Naive B cell (primary cell): ENCODE measurements around the gene CASS4. TPM values are rescaled to one million over a fixed set of nuclear protein-coding genes. Genes with fewer than 3 reads are reported as not detected.

ENCODE experiments used
- ATAC-seq, 2 donors: fragments of 150-1000 bp; cut with Tn5 transposase; 2 replicates each; pipeline ENCODE4 v1.10.0; 2021; ENCODE audit warnings: low read depth in 2 of 2, mild to moderate bottlenecking in 2 of 2, moderate library complexity in 2 of 2
- DNase-seq: peaks from one replicate; pipeline ENCODE4 v3.0.0; 2022
- H3K27ac Mint-ChIP-seq, 6 donors: one replicate each; pipeline ENCODE4 v1.8.0; 2020 to 2022; ENCODE audit warnings: mild to moderate bottlenecking in 6 of 6, mixed read lengths in 6 of 6, moderate library complexity in 5 of 6, inconsistent platforms in 2 of 6
- H3K27me3 Mint-ChIP-seq, 3 donors: one replicate each; pipeline ENCODE4 v1.8.0; 2021 to 2022; ENCODE audit warnings: mixed read lengths in 3 of 3, mild to moderate bottlenecking in 1 of 3
- H3K36me3 Mint-ChIP-seq, 2 donors: one replicate each; pipeline ENCODE4 v1.8.0; 2020 to 2022; ENCODE audit warnings: mixed read lengths in 2 of 2, inconsistent platforms in 1 of 2, mild to moderate bottlenecking in 1 of 2
- H3K4me1 Mint-ChIP-seq, 3 donors: one replicate each; pipeline ENCODE4 v1.8.0; 2020 to 2022; ENCODE audit warnings: mixed read lengths in 3 of 3, inconsistent platforms in 1 of 3, mild to moderate bottlenecking in 1 of 3, moderate library complexity in 1 of 3
- H3K4me3 Mint-ChIP-seq, 8 donors: one replicate each; pipeline ENCODE4 v1.8.0; 2020 to 2022; ENCODE audit warnings: mild to moderate bottlenecking in 8 of 8, mixed read lengths in 8 of 8, moderate library complexity in 8 of 8, inconsistent platforms in 2 of 8
- H3K9me3 Mint-ChIP-seq, 7 donors: one replicate each; pipeline ENCODE4 v1.8.0; 2020 to 2022; ENCODE audit warnings: mixed read lengths in 7 of 7, mild to moderate bottlenecking in 5 of 7, inconsistent platforms in 2 of 7, moderate library complexity in 1 of 7
- polyA plus RNA-seq, 6 donors: library from polyadenylated mRNA; unstranded; fragments of 300-500 nt; fragmentation: Illumina TruSeq; gene quantifications; one replicate each; pipeline ENCODE4 v1.2.3, GENCODE V29; 2021; ENCODE audit warnings: low read depth in 6 of 6

CASS4 gene
- polyA plus RNA-seq, 6 donors from 2014 or later = 0.20 to 0.46 (median 0.28) TPM; not detected in 2

DNA sequence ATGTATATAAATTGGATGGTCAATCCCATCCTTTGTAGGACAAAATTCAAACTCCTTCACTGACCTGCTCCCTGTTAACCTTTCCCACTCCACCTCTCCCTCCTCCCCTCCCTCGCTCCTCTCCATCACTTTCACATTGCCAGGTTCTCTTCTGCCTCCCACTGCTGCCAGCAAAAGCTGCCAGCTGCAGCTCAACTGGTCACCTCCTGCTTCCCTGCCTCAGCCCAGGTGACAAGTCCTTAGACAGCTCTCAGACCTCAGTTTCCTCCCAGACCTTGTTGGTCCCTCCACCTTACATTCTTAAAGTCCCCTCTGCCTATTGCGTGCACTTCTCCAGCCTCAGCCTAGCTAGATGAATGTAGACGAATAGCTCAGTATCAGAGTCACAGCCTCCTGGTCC, 33.1 kb downstream of the CASS4 start:
- H3K9me3 Mint-ChIP-seq = peaks cover 0 to 1% (median 0%) of the 10 kb centered on the region in 7 donors
- DNase-seq (no peak), ATAC-seq (no peak)
- H3K4me1 Mint-ChIP-seq = peaks cover 4 to 19% (median 8%) of the 10 kb centered on the region in 3 donors
- H3K36me3 Mint-ChIP-seq = no peaks in the 10 kb centered on the region
- no peak overlapping the region for H3K4me3 Mint-ChIP-seq
- H3K27ac Mint-ChIP-seq = peak overlapping the region in 1 of 6 donors; percentile 16
- peaks cover 0 to 26% (median 12%) of the 10 kb centered on the region in 3 donors for H3K27me3 Mint-ChIP-seq

DNA sequence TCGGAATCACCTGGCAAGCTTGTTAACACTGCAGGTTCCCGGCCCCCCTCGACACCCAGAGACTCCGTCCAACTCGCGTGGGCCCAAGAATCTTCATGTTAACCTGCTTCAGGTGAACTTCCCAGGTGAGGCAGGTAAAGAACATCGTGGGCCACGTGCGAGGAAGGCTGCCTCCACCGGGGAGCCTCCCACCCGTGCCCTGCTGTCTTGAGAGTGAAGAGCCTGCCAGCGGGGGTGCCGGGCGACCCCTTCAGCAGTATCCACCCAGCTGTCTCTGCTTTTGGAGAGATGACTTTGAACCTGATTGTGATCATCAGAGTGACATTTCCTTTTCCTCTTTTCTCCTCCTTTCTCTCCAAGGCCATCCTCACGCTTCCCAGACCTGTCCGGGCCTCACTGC, 33.5 kb downstream of the CASS4 start:
- peaks cover under 1 to 15% (median 4%) of the 10 kb centered on the region in 3 donors for H3K4me1 Mint-ChIP-seq
- no peaks in the 10 kb centered on the region for H3K36me3 Mint-ChIP-seq
- peaks cover 0 to 26% (median 12%) of the 10 kb centered on the region in 3 donors for H3K27me3 Mint-ChIP-seq
- no peak overlapping the region for H3K4me3 Mint-ChIP-seq
- DNase-seq (no peak), ATAC-seq (no peak)
- peak overlapping the region in 1 of 6 donors; percentile 86 for H3K27ac Mint-ChIP-seq
- peaks cover 0 to 1% (median 0%) of the 10 kb centered on the region in 7 donors for H3K9me3 Mint-ChIP-seq

DNA sequence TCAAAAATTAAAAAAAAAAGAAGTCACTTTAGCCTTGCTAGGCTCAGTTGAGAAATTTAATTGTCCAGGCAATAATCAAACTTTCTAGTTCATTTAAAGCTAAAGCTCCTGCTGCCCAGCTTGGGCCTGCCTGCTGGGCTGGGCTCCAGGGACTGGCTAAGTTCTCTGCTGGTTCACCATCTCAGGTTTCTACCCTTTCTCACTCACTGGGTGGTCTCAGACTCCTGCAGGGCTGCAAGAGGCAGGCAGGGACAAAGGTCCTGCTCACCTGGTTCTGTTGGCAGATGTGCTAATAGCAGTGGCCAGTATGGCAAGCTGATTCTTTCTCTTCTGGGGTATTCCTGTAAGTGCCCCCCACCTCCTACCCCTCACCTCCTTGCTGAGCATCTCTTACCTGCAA, 35.2 kb downstream of the CASS4 start:
- DNase-seq (no peak), ATAC-seq (no peak)
- peaks cover 0 to 26% (median 12%) of the 10 kb centered on the region in 3 donors for H3K27me3 Mint-ChIP-seq
- H3K27ac Mint-ChIP-seq = peak overlapping the region in 1 of 6 donors; percentile 61
- H3K4me3 Mint-ChIP-seq = peak overlapping the region in 1 of 8 donors; percentile 61
- H3K36me3 Mint-ChIP-seq = no peaks in the 10 kb centered on the region
- H3K4me1 Mint-ChIP-seq = peaks cover 0 to 5% (median 2%) of the 10 kb centered on the region in 3 donors
- peaks cover 0 to 1% (median 0%) of the 10 kb centered on the region in 7 donors for H3K9me3 Mint-ChIP-seq

DNA sequence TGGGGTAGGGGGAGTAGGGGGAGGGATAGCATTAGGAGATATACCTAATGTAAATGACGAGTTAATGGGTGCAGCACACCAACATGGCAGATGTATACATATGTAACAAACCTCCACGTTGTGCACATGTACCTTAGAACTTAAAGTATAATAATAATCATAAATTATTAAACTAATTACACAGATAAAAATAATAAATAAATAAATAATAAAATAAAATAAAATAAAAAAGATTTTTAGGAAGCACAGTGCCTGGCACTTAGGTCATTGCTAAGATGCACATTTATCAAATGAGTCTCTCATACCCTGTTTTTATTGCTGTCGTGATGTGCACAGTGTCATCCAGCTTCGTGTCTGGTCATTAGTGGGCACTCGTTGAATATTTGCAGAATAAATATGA, 37.4 kb downstream of the CASS4 start:
- no peak overlapping the region for H3K27ac Mint-ChIP-seq
- peaks cover 4 to 16% (median 7%) of the 10 kb centered on the region in 3 donors for H3K4me1 Mint-ChIP-seq
- H3K4me3 Mint-ChIP-seq = no peak overlapping the region
- peaks cover 0 to 12% (median 12%) of the 10 kb centered on the region in 3 donors for H3K27me3 Mint-ChIP-seq
- H3K36me3 Mint-ChIP-seq = no peaks in the 10 kb centered on the region
- DNase-seq (no peak), ATAC-seq (no peak)
- H3K9me3 Mint-ChIP-seq = peaks cover 0 to 1% (median 0%) of the 10 kb centered on the region in 7 donors

DNA sequence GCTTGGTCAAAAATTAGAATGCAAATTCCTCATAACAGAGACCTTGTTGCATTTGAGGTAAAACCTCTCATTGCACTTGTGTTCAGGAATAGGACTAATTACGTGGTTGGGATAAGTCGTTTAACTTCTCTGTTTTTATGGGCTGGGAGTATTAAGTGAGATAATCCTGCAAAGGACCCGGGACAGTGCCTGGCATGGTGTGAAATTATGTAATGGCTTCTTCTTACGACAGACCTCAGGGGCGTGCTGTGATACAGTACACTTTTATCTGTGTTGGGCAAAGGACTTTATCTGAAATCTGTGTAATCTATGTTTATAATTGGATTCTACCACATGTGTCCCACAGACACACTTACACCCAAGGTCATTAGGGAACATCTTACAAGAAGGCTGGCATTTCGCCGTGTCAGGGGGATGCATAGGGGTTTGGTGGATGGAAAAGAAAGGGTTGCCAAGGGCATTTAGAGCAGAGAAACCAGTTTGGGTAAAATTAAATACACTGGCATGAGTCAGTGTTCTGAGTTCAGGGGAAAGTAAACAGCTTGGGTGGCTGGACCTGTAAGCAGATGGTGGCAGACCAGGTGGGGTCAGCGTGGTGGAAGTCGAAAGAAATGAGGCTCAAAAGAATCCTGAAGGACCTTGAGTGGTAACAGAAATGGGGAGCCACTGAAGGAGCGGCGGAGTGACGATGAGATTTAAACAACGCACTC, 39.2 kb downstream of the CASS4 start:
- H3K4me3 Mint-ChIP-seq = no peak overlapping the region
- no peaks in the 10 kb centered on the region for H3K27me3 Mint-ChIP-seq
- no peaks in the 10 kb centered on the region for H3K9me3 Mint-ChIP-seq
- ATAC-seq (no peak), DNase-seq (no peak)
- peaks cover 4 to 16% (median 7%) of the 10 kb centered on the region in 3 donors for H3K4me1 Mint-ChIP-seq
- no peaks in the 10 kb centered on the region for H3K36me3 Mint-ChIP-seq
- H3K27ac Mint-ChIP-seq = peak overlapping the region in 4 of 6 donors; percentile 31 to 88 (median 80)

DNA sequence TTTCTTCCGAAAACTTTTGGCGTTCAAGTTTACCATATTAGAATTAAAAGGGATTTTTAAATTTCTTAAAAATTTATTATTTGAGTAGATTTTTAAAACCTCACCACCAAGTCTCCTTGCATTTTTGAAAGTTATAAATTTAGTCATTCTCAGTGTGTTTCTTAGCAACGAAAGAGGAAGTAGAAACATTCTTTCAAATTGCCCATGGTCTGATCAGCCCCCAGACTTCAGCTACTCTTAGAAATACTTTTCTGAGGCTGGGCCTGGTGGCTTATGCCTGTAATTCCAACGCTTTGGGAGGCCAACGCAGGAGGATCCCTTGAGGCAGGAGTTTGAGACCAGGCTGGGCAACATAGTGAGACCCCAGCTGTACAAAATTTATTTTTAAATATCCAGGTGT, 41.3 kb downstream of the CASS4 start:
- Mint-ChIP-seq H3K36me3 (no peaks in the 10 kb centered on the region), H3K4me1 (peaks cover 4 to 14% (median 7%) of the 10 kb centered on the region in 3 donors), H3K27me3 (no peaks in the 10 kb centered on the region), H3K4me3 (peak overlapping the region in 2 of 8 donors; percentile 42 to 47), H3K9me3 (no peaks in the 10 kb centered on the region), H3K27ac (peak overlapping the region in 5 of 6 donors; percentile 76 to 99 (median 90))
- ATAC-seq (peak; percentile 89 to 91), DNase-seq (peak; percentile 24)

DNA sequence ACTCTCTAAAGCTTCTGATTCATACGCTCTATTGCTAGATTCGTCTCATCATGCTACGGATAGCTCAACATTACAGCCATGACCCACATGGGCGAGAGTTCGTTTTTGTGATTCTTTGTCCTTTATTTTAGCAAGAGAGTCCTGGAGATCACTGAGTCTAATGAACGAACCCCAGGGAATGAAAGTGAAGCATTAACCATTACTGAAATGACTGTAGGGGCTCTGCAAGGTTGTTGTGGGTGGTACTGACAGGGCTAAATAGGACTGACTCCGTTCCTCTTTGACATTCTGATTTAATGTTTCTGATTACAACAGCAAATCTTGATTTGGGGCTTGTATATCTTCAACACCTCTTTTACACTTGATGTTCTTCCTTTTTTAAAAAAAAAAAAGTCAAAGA, 42.7 kb downstream of the CASS4 start:
- Mint-ChIP-seq H3K27me3 (no peaks in the 10 kb centered on the region), H3K4me3 (no peak overlapping the region), H3K4me1 (peaks cover 4 to 15% (median 7%) of the 10 kb centered on the region in 3 donors), H3K9me3 (no peaks in the 10 kb centered on the region), H3K27ac (peak overlapping the region in 4 of 6 donors; percentile 36 to 90 (median 64)), H3K36me3 (no peaks in the 10 kb centered on the region)
- ATAC-seq = no peak
- DNase-seq = no peak

DNA sequence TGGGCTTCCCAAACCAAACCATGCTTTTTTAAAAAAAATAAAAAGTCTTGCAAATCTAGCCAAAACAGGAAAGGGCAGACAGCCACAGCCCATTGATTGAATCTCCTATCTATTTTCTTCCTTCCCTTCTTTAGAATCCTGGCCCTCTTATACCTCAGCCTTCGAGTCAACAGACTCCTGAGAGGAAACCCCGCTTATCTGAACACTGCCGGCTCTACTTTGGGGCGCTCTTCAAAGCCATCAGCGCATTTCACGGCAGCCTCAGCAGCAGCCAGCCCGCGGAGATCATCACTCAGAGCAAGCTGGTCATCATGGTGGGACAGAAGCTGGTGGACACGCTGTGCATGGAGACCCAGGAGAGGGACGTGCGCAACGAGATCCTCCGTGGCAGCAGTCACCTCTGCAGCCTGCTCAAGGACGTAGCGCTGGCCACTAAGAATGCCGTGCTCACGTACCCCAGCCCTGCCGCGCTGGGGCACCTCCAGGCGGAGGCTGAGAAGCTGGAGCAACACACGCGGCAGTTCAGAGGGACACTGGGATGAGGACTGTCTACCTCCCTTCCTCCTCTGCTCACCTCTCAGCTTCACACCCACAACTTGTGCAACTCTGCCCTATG, 46.3 kb downstream of the CASS4 start:
- peak overlapping the region in 1 of 6 donors; percentile 15 for H3K27ac Mint-ChIP-seq
- peaks cover 8 to 17% (median 13%) of the 10 kb centered on the region in 3 donors for H3K4me1 Mint-ChIP-seq
- H3K4me3 Mint-ChIP-seq = no peak overlapping the region
- DNase-seq = no peak
- no peaks in the 10 kb centered on the region for H3K9me3 Mint-ChIP-seq
- no peaks in the 10 kb centered on the region for H3K36me3 Mint-ChIP-seq
- ATAC-seq = no peak
- H3K27me3 Mint-ChIP-seq = no peaks in the 10 kb centered on the region

DNA sequence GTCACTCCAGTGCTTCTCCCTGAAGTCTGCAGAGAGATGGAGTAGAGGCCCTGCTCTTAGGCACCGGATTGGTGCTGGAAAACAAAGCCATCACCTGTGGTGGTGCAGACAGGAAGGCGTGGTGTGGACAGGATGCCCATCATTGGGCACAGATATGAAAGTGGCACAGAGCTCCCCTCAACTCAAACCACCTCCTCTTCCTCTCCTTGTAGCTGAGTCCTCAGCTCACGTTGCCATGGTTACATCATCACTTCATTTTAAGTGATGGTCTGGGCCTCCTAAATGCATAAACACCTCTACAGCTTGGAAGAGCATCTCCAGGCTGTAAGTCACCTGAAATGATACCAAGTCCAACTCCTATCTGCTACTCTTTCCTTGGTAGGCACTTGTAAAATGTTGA, 48.4 kb downstream of the CASS4 start:
- no peak overlapping the region for H3K4me3 Mint-ChIP-seq
- H3K27me3 Mint-ChIP-seq = no peaks in the 10 kb centered on the region
- peaks cover 5 to 13% (median 7%) of the 10 kb centered on the region in 3 donors for H3K4me1 Mint-ChIP-seq
- ATAC-seq = peak; percentile 95 to 98
- H3K36me3 Mint-ChIP-seq = no peaks in the 10 kb centered on the region
- no peaks in the 10 kb centered on the region for H3K9me3 Mint-ChIP-seq
- H3K27ac Mint-ChIP-seq = peak overlapping the region in 4 of 6 donors; percentile 56 to 85 (median 61)
- peak; percentile 34 for DNase-seq

DNA sequence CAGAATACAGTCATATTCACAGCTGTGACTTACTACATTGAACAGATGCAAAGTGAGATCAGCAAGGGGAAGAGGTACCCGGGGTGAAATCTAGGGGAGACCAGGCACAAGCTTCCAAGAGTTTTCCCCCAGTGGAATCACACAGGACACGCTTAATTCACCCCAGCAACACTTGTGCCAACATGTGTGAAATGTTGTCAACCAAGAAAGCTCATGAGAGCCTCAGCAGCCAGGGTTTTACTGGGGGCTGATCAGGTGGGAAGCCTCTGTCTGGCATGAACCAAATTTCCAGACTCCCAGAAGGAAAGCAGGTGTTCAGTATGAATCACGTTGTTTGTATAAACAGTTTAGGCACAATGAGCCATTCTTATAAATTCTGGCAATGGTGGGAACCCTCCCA, 49.5 kb downstream of the CASS4 start:
- Mint-ChIP-seq H3K4me1 (peaks cover 12 to 24% (median 17%) of the 10 kb centered on the region in 3 donors), H3K4me3 (no peak overlapping the region), H3K9me3 (no peaks in the 10 kb centered on the region), H3K36me3 (no peaks in the 10 kb centered on the region), H3K27ac (no peak overlapping the region), H3K27me3 (no peaks in the 10 kb centered on the region)
- ATAC-seq (no peak), DNase-seq (no peak)

DNA sequence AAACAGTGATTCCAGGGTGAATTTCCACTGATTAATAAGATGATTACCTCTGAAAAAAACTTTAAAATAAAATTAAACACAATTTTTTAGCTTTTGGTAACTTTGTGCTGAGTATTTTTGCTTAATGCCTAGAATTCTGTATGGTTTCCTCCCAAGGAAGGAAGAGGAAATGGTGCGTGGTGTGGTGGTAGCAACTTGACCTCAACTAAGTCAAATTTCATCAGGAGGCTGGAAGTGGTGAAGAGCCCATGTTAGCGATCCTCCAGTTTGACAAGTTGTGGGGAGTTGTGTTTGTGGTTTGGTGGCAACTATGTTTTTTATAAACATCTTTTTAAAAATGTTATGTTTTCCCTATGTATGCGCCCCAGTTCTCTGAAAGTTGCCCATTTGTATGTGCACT, 51.4 kb downstream of the CASS4 start:
- Mint-ChIP-seq H3K27ac (no peak overlapping the region), H3K27me3 (no peaks in the 10 kb centered on the region), H3K4me1 (peaks cover 15 to 38% (median 25%) of the 10 kb centered on the region in 3 donors), H3K4me3 (peak overlapping the region in 1 of 8 donors; percentile 39), H3K36me3 (no peaks in the 10 kb centered on the region), H3K9me3 (no peaks in the 10 kb centered on the region)
- ATAC-seq (no peak), DNase-seq (no peak)

DNA sequence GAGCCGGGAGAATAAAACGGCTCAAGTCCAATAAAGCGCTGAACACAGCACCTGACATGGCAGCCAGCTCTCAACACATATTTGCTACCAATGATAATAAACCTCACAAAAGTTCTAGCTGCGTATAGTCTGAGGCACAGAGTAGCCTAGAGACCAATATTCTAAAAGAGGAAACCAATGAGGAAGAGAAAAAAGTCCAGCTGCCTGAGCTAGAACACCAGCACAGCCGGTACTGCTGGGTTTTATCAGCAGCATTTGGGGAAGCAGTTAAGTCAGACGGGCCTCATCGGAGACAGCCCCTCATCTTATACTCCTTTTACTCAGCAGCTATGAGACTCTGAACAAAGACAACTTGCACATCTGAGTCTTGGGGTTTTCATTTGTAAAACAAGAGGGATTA, 53.9 kb downstream of the CASS4 start:
- Mint-ChIP-seq H3K4me1 (peaks cover 24 to 52% (median 34%) of the 10 kb centered on the region in 3 donors), H3K4me3 (peak overlapping the region in 6 of 8 donors; percentile 29 to 79 (median 66)), H3K27ac (peak overlapping the region; percentile 87 to 99 (median 93)), H3K27me3 (no peaks in the 10 kb centered on the region), H3K9me3 (peaks cover 0 to 2% (median 0%) of the 10 kb centered on the region in 7 donors), H3K36me3 (peaks cover 0 to 9% of the 10 kb centered on the region in 2 donors)
- ATAC-seq (peak; percentile 61 to 66), DNase-seq (peak; percentile 68)

DNA sequence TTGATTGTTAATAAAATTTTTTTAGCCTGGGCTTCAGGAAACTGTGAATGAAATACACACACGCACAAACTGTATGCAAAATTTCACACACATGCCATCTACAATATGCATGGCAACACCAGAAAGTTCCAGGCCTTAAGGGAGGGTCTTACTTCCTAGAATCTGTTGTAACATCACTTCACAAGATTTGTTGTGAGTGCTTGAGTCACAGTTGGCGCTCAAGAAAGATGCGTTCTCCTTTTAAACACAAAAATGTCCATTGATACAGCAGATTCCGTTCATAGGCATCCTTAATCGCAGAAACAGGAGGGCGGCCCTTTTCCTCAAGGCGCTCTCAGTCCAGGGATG, 55.9 kb downstream of the CASS4 start:
- ATAC-seq (no peak), DNase-seq (no peak)
- Mint-ChIP-seq H3K27ac (peak overlapping the region; percentile 99 to 100 (median 100)), H3K4me3 (peak overlapping the region; percentile 98 to 100 (median 99)), H3K9me3 (peaks cover 0 to 2% (median 0%) of the 10 kb centered on the region in 7 donors), H3K36me3 (peaks cover 0 to 9% of the 10 kb centered on the region in 2 donors), H3K27me3 (no peaks in the 10 kb centered on the region), H3K4me1 (peaks cover 26 to 55% (median 34%) of the 10 kb centered on the region in 3 donors)
